T-helper 17 cell (primary cell): Measurements from ENCODE around the gene PERP. TPM values are rescaled to one million over a fixed set of nuclear protein-coding genes. Genes with fewer than 3 reads are reported as not detected.

Source experiments
- ATAC-seq: fragments of 150-1000 bp; cut with Tn5 transposase; 2 replicates; pipeline ENCODE4 v1.10.0; 2021; ENCODE audit warnings: mild to moderate bottlenecking, moderate library complexity
- DNase-seq, 3 donors: peaks; one replicate each; pipeline versions ENCODE4 v3.0.0 to v3.0.0-alpha.2; 2020 to 2021
- H3K9me3 ChIP-seq: one replicate; pipeline ENCODE4 v1.7.0; 2013; ENCODE audit warnings: low read length, mild to moderate bottlenecking; ENCODE audit not compliant: control insufficient read depth, poor library complexity, severe bottlenecking
- H3K27ac Mint-ChIP-seq: one replicate; pipeline ENCODE4 v1.8.0; 2022; ENCODE audit warnings: mild to moderate bottlenecking, moderate library complexity, mixed read lengths
- H3K27me3 Mint-ChIP-seq: one replicate; pipeline ENCODE4 v1.8.0; 2022; ENCODE audit warnings: mixed read lengths
- H3K36me3 Mint-ChIP-seq: one replicate; pipeline ENCODE4 v1.8.0; 2022; ENCODE audit warnings: low read depth, mixed read lengths
- H3K4me1 Mint-ChIP-seq: one replicate; pipeline ENCODE4 v1.8.0; 2022; ENCODE audit warnings: mild to moderate bottlenecking, mixed read lengths
- H3K4me3 Mint-ChIP-seq: one replicate; pipeline ENCODE4 v1.8.0; 2022; ENCODE audit warnings: mild to moderate bottlenecking, moderate library complexity, mixed read lengths
- total RNA-seq, 4 donors: library from RNA in 2 of 4; stranded (reverse) in 2 of 4; gene quantifications; one replicate each; pipeline ENCODE4 v1.2.3 and lab custom pipeline; 2022 to 2026

The PERP gene
- total RNA-seq, 2 donors from 2014 or later: 4.3 to 5.7 TPM

DNA sequence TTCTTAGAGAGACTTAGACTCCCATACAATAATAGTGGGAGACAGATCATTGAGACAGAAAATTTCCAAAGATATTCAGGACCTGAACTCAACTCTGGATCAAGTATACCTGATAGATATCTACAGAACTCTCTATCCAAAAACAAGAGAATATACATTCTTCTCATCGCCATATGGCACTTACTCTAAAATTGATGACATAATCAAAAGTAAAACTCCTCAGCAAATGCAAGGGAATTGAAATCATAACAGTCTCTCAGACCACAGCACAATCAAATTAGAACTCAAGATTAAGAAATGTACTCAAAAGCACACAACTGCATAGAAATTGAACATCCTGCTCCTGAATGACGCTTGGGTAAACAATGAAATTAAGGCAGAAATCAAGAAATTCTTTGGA is 28.7 kb downstream of the PERP start:
- peaks cover 26% of the 10 kb centered on the region for H3K27me3 Mint-ChIP-seq
- H3K4me3 Mint-ChIP-seq: no peak overlapping the region
- ATAC-seq: no peak
- no peaks in the 10 kb centered on the region for H3K4me1 Mint-ChIP-seq
- DNase-seq: no peak
- peaks cover 2% of the 10 kb centered on the region for H3K36me3 Mint-ChIP-seq
- H3K9me3 ChIP-seq: no peaks in the 10 kb centered on the region
- no peak overlapping the region for H3K27ac Mint-ChIP-seq

DNA sequence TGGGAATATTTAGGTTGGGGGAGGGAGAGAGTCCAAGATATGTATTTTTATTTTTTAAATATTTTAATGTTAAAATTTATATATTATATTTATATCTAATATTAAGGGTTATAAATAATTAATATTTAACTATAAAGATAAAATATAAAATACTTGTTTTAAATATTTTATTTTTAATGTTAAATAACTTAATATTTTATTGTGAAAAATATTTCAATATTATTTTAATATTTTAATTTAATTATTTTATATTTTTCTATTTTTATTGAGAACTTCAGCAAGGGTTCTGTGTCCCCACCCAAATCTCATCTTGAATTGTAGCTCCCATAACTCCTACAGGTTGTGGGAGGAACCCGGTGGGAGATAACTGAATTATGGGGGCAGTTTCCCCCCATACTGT is 34.0 kb downstream of the PERP start:
- Mint-ChIP-seq H3K4me1 (no peaks in the 10 kb centered on the region), H3K36me3 (peaks cover 2% of the 10 kb centered on the region), H3K27me3 (peaks cover 21% of the 10 kb centered on the region), H3K27ac (no peak overlapping the region), H3K4me3 (no peak overlapping the region)
- H3K9me3 ChIP-seq: peaks cover 3% of the 10 kb centered on the region
- DNase-seq (no peak), ATAC-seq (no peak)

DNA sequence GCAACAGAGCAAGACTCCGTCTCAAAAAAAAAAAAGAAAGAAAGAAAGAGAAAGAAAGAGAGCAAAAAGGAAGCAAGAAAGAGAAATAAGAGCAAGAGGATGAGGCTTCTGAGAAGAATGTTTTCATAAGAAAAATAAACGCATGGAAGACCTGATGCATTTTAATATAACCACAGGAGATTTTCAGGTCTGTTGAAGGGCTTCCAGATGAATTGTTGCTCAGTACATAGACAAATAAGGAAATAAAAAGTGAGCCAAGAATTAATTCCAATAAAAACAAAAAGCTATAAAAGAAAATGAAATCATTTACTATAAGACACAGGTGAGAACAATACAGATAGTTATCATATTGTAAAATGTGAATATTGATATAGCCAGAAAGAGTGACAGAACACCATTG is 43.5 kb downstream of the PERP start:
- DNase-seq: no peak
- Mint-ChIP-seq H3K4me3 (no peak overlapping the region), H3K27ac (no peak overlapping the region), H3K27me3 (peaks cover 13% of the 10 kb centered on the region), H3K4me1 (peaks cover 5% of the 10 kb centered on the region), H3K36me3 (no peaks in the 10 kb centered on the region)
- H3K9me3 ChIP-seq: peaks cover 3% of the 10 kb centered on the region
- ATAC-seq: no peak

DNA sequence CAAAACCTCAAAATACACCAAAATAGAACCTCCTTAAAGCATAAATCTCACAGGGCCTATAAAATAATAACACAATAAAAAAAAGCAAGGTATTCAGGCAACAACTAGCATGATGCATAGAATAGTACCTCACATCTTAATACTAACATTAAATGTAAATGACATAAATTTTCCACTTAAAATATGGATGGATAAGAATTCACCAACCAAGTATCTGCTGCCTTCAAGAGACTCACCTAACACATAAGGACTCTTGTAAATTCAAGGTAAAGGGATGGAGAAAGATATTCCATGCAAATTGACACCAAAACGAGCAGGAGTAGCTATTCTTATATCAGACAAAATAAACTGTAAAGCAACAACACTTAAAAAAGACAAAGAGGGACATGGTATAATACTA is 52.2 kb downstream of the PERP start:
- Mint-ChIP-seq H3K27ac (no peak overlapping the region), H3K27me3 (peaks cover 47% of the 10 kb centered on the region), H3K4me3 (no peak overlapping the region), H3K4me1 (no peaks in the 10 kb centered on the region), H3K36me3 (no peaks in the 10 kb centered on the region)
- DNase-seq: no peak
- no peak for ATAC-seq
- no peaks in the 10 kb centered on the region for H3K9me3 ChIP-seq

DNA sequence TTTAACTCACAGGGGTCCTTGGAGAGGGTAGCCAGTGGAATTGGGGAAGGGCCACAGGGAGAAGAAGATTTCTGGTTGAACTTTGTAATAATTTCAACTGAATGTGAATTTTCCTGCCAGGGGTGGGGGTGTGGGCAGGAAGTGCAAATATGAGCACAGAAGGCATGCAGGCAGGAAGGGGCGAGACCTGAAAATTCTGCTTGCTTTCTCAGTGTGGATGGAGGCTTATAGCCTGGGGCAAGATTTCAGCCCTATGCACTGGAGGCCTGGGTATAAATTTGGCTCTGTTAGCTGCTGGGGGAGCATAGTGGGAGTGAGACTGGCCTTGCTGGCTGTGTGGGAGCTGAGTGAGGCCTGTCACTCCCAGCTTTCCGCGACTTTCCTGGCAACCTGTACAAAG is 54.4 kb downstream of the PERP start:
- peaks cover 38% of the 10 kb centered on the region for H3K27me3 Mint-ChIP-seq

DNA sequence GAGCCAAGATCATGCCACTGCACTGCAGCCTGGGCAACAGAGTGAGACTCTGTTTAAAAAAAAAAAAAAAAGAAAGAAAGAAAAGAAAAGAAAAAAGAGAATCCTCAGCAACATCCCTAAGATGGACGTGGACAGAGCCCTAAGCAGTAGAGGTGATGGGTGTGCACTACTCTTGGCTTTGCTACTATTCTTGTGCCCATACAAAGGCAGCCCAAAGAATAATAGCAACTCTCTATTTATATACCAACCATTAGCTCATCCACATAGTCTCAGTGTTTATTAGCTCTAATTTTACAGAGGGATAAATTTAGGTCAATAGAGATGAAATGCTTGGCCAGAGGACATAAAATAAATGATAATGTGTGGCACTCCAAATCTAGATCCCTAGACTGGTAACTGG is 62.2 kb downstream of the PERP start:
- no peaks in the 10 kb centered on the region for H3K9me3 ChIP-seq
- no peak for ATAC-seq
- Mint-ChIP-seq H3K36me3 (peaks cover 2% of the 10 kb centered on the region), H3K4me3 (no peak overlapping the region), H3K27ac (no peak overlapping the region), H3K4me1 (no peaks in the 10 kb centered on the region), H3K27me3 (no peaks in the 10 kb centered on the region)
- DNase-seq: no peak

More for the DNA sequence above, 54.4 kb downstream of the PERP start:
- ATAC-seq: no peak
- H3K4me3 Mint-ChIP-seq: no peak overlapping the region
- no peak for DNase-seq
- peaks cover under 1% of the 10 kb centered on the region for H3K36me3 Mint-ChIP-seq
- H3K9me3 ChIP-seq: no peaks in the 10 kb centered on the region
- peak overlapping the region; percentile 22 for H3K27ac Mint-ChIP-seq
- H3K4me1 Mint-ChIP-seq: no peaks in the 10 kb centered on the region

DNA sequence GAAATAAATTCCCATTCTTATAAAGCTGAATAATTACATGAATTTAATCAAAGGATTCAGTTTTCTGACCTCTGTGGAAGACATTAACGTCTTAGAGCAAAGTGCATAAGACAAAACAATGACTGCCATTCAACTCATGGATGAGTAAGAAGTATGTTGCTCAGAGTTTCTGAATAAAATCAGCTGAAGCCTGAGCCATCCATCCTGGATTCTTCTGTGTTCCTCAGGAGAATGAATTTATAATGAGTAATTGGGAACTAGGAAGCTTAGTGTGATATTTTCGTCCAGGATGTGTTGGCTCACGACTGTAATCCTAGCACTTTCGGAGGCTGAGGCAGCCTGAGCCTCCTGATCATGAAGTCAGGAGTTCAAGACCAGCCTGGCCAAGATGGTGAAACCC is 62.8 kb downstream of the PERP start:
- Mint-ChIP-seq H3K4me1 (no peaks in the 10 kb centered on the region), H3K4me3 (no peak overlapping the region), H3K36me3 (peaks cover 2% of the 10 kb centered on the region), H3K27ac (no peak overlapping the region), H3K27me3 (no peaks in the 10 kb centered on the region)
- no peaks in the 10 kb centered on the region for H3K9me3 ChIP-seq
- no peak for ATAC-seq
- no peak for DNase-seq

Other genes starting within 250 kb of the PERP start
- 1,000 to 10,000 TPM; 4,032 to 4,607 TPM for gene TNFAIP3, start 240.2 kb downstream of the PERP start, total RNA-seq
- gene ARFGEF3, start 54.5 kb upstream of the PERP start, total RNA-seq: under 1 TPM in 1 of 2 donors, not detected in 1; 0.03 TPM
- not detected for gene PBOV1, start 111.1 kb upstream of the PERP start, total RNA-seq